ENCODE measurements around the gene NIBAN1.

DNA sequence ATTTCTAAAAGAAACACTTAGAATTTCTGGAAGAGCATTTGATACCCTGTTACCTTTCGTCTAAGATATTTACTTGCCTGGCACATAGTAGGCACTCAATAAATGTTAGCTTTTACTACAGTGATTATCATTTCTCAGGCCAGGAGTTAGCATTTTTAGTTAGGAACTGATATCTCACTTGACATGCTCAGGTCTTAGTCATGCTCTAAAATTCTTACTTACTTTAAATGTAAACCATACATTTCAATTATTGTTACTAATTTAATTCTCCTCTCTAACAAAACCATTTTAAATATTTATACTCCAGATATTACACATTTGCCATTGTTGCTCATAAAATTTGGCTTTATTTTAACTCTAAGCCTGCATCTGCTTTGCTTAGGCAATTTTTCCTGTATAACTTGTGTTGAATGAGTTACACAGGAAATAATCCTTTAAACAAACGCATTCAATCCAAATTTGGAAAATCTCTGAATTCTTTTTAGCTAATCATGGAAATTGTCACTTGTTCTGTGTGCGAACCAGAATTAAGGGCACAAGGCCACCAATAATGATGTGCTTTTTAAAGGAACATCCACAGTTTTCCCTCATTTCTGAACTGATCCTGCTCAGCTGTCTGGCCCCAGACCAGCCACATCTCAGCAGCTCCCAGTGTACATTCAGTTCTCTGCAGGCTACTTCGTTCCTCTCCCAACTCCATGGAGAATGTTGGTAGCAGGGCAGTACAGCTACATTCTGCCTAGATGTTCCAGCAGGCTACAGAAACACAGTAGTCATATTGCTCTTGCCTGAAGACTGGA, 15.6 kb downstream of the NIBAN1 start:
- TF ChIP-seq, protein P1, sequence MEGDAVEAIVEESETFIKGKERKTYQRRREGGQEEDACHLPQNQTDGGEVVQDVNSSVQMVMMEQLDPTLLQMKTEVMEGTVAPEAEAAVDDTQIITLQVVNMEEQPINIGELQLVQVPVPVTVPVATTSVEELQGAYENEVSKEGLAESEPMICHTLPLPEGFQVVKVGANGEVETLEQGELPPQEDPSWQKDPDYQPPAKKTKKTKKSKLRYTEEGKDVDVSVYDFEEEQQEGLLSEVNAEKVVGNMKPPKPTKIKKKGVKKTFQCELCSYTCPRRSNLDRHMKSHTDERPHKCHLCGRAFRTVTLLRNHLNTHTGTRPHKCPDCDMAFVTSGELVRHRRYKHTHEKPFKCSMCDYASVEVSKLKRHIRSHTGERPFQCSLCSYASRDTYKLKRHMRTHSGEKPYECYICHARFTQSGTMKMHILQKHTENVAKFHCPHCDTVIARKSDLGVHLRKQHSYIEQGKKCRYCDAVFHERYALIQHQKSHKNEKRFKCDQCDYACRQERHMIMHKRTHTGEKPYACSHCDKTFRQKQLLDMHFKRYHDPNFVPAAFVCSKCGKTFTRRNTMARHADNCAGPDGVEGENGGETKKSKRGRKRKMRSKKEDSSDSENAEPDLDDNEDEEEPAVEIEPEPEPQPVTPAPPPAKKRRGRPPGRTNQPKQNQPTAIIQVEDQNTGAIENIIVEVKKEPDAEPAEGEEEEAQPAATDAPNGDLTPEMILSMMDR (IDR thresholded peaks at IDR 0.05): no peak
- TF ChIP-seq POLR2A (IDR thresholded peaks at IDR 0.05): no peak
- no peak for TF ChIP-seq EP300 (IDR thresholded peaks at IDR 0.05)
- TF ChIP-seq POLR2AphosphoS5 (IDR thresholded peaks at IDR 0.05): no peak

Data from upper lobe of left lung (tissue), 4 donors.